ENCODE data around the gene BRD9.

DNA sequence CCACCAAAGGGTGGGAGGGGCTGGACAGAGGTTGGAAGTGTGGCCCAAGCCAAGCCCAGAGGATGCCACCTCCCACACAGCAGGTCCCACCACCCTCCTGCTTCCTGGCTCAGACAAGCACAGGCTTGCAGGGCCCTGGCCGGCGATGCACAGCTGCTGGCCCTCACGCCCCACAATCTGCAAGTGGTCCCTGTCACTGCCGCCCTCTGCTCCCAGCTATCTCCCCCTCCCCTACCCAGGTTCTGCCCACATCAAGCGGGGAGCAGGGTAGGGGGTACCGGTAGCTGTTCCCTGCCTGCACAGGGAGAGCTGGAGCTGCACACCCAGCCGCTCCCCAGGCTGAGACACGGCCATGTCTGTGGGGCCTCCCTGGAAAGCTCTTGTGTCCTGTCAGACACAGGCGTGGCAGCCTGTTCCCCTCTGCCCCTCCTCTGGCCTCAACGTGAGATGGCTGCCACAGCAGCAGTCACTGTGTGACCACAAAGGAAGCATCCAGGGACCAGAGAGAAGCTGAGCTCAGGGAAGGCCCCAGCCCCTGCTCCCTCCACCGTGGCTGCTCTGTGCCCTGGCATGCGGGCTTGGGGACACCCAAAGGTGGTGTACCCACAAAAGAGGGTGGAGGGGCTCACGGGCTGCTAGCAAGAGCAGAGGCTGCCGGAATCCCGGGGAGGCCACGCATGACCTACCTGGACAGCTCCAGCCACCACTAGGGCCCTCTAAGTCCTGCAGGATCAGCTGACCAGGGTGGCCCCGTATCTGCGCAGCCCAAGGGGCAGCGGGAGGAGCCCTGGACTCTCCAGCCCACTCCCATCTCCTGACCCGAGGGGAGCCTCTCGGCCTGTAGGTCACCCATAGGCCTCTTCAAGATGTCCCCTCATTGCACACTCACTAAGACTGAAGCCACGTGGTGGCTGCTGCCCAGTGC is 30.9 kb downstream of the BRD9 start:
- TF ChIP-seq POLR2A (IDR thresholded peaks at IDR 0.05) (no peak), POLR2AphosphoS5 (IDR thresholded peaks at IDR 0.05) (no peak)
- TF ChIP-seq, protein P1, sequence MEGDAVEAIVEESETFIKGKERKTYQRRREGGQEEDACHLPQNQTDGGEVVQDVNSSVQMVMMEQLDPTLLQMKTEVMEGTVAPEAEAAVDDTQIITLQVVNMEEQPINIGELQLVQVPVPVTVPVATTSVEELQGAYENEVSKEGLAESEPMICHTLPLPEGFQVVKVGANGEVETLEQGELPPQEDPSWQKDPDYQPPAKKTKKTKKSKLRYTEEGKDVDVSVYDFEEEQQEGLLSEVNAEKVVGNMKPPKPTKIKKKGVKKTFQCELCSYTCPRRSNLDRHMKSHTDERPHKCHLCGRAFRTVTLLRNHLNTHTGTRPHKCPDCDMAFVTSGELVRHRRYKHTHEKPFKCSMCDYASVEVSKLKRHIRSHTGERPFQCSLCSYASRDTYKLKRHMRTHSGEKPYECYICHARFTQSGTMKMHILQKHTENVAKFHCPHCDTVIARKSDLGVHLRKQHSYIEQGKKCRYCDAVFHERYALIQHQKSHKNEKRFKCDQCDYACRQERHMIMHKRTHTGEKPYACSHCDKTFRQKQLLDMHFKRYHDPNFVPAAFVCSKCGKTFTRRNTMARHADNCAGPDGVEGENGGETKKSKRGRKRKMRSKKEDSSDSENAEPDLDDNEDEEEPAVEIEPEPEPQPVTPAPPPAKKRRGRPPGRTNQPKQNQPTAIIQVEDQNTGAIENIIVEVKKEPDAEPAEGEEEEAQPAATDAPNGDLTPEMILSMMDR (IDR thresholded peaks at IDR 0.05) = no peak

All from prostate gland (tissue), 2 donors.